Endodermal cell (in vitro differentiated cells): Measurements from ENCODE around the gene IST1. TPM values are rescaled to one million over a fixed set of nuclear protein-coding genes. Genes with fewer than 3 reads are reported as not detected.

Source experiments
- DNase-seq: peaks from one replicate; pipeline ENCODE4 v3.0.0-alpha.2; 2017
- H3K27ac ChIP-seq: 2 replicates; pipeline ENCODE4 v1.5.1; 2013; ENCODE audit warnings: mild to moderate bottlenecking, low read depth, low read length, moderate library complexity
- H3K27me3 ChIP-seq: 2 replicates; pipeline ENCODE4 v1.6.1; 2013; ENCODE audit warnings: mild to moderate bottlenecking, low read length, moderate library complexity; ENCODE audit not compliant: insufficient read depth, control insufficient read depth, poor library complexity, severe bottlenecking
- H3K36me3 ChIP-seq: 2 replicates; pipeline ENCODE4 v1.7.0; 2013; ENCODE audit warnings: mild to moderate bottlenecking, low read length, moderate library complexity; ENCODE audit not compliant: control insufficient read depth, insufficient read depth
- H3K4me1 ChIP-seq: one replicate; pipeline ENCODE4 v1.7.0; 2013; ENCODE audit warnings: low read length; ENCODE audit not compliant: control insufficient read depth, insufficient read depth
- H3K4me3 ChIP-seq: 2 replicates; pipeline ENCODE4 v1.5.1; 2013; ENCODE audit warnings: mild to moderate bottlenecking, low read length, moderate library complexity
- H3K9ac ChIP-seq: 2 replicates; pipeline ENCODE4 v1.6.1; 2013; ENCODE audit warnings: mild to moderate bottlenecking, low read length, moderate library complexity; ENCODE audit not compliant: poor library complexity, severe bottlenecking; ENCODE audit errors: extremely low read depth
- H3K9me3 ChIP-seq: 2 replicates; pipeline ENCODE4 v1.6.1; 2013; ENCODE audit warnings: mild to moderate bottlenecking, low read length, moderate library complexity; ENCODE audit not compliant: control insufficient read depth
- H3K27ac Mint-ChIP-seq: 2 replicates; pipeline ENCODE4 v1.8.0; 2020; ENCODE audit warnings: mixed read lengths
- H3K27me3 Mint-ChIP-seq: 2 replicates; pipeline ENCODE4 v1.8.0; 2021; ENCODE audit warnings: mild to moderate bottlenecking, mixed read lengths; ENCODE audit not compliant: insufficient read depth
- H3K36me3 Mint-ChIP-seq: 2 replicates; pipeline ENCODE4 v1.8.0; 2020; ENCODE audit warnings: low read depth, mixed read lengths
- H3K4me1 Mint-ChIP-seq: 2 replicates; pipeline ENCODE4 v1.8.0; 2020; ENCODE audit warnings: mixed read lengths
- H3K4me3 Mint-ChIP-seq: 2 replicates; pipeline ENCODE4 v1.8.0; 2020; ENCODE audit warnings: mild to moderate bottlenecking, moderate library complexity, mixed read lengths
- H3K9me3 Mint-ChIP-seq: 2 replicates; pipeline ENCODE4 v1.8.0; 2020; ENCODE audit warnings: mild to moderate bottlenecking, mixed read lengths
- WGBS, 2 experiments: methylation state at CpG; one replicate each; pipeline versions ENCODE4 v1.1.5 to v1.1.7; 2013; ENCODE audit warnings: missing lambda C conversion rate in 2 of 2, mixed read lengths in 1 of 2; ENCODE audit not compliant: insufficient coverage in 1 of 2, insufficient read length in 1 of 2; 5-methylcytosine and 5-hydroxymethylcytosine counted together
- total RNA-seq, 2 donors: library from RNA; stranded (reverse); fragmentation: NEBNext Ultra II Directional in 1 of 2; extraction: Animal tissue kit (Norgen Biotek cat#: 25700) in 1 of 2; gene quantifications; 2 replicates in 1 of 2; 3 replicates in 1 of 2; pipeline ENCODE4 v1.2.1, GENCODE V29; 2021
- TF ChIP-seq, protein P1 (sequence below): fragments of 200-600 bp; sonication (generic); conservative IDR thresholded peaks from 2 replicates; pipeline ENCODE4 v1.5.0; 2021; ENCODE audit warnings: antibody characterized with exemption, mild to moderate bottlenecking

Gene IST1
- total RNA-seq, 2 donors from 2014 or later: 259 to 319 TPM

DNA sequence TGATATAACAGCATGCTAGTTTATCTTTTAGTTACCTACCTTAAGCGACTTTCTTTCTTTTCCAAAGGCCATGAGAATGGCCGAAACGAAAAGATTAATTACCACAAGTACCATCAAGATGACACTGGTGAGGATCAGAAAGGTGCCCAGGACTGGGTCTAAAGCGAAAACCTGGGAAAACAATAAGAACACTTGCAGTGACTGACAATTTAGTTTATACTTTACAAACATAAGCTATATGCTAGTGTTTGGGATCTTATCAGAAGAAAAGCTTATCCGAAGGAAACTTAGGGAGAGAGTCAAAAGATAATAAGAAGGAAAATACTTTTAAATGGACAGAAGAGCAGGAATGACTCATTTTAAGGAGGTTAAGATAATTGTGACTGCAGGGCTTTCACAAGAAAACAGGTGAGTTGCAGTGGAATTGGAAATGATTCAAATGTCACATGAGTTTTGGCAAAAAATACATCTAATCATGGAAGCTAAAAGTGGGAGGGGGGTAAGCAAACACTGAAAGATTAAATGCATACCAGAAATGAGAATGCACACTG is 34.8 kb downstream of the IST1 start:
- Histone ChIP-seq H3K9ac (no peak overlapping the region), H3K4me1 (peaks cover 5% of the 10 kb centered on the region), H3K4me3 (no peak overlapping the region), H3K27me3 (no peaks in the 10 kb centered on the region), H3K36me3 (peaks cover 95% of the 10 kb centered on the region), H3K9me3 (no peaks in the 10 kb centered on the region), H3K27ac (no peak overlapping the region)
- DNase-seq: no peak
- WGBS, 2 experiments: 96 to 100% methylated on average over 3 to 5 of the region's 5 CpGs
- Mint-ChIP-seq H3K9me3 (no peaks in the 10 kb centered on the region), H3K4me3 (no peak overlapping the region), H3K36me3 (peaks cover 68% of the 10 kb centered on the region), H3K27ac (no peak overlapping the region), H3K4me1 (peaks cover 5% of the 10 kb centered on the region), H3K27me3 (no peaks in the 10 kb centered on the region)
- TF ChIP-seq, protein P1, sequence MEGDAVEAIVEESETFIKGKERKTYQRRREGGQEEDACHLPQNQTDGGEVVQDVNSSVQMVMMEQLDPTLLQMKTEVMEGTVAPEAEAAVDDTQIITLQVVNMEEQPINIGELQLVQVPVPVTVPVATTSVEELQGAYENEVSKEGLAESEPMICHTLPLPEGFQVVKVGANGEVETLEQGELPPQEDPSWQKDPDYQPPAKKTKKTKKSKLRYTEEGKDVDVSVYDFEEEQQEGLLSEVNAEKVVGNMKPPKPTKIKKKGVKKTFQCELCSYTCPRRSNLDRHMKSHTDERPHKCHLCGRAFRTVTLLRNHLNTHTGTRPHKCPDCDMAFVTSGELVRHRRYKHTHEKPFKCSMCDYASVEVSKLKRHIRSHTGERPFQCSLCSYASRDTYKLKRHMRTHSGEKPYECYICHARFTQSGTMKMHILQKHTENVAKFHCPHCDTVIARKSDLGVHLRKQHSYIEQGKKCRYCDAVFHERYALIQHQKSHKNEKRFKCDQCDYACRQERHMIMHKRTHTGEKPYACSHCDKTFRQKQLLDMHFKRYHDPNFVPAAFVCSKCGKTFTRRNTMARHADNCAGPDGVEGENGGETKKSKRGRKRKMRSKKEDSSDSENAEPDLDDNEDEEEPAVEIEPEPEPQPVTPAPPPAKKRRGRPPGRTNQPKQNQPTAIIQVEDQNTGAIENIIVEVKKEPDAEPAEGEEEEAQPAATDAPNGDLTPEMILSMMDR: no peak

DNA sequence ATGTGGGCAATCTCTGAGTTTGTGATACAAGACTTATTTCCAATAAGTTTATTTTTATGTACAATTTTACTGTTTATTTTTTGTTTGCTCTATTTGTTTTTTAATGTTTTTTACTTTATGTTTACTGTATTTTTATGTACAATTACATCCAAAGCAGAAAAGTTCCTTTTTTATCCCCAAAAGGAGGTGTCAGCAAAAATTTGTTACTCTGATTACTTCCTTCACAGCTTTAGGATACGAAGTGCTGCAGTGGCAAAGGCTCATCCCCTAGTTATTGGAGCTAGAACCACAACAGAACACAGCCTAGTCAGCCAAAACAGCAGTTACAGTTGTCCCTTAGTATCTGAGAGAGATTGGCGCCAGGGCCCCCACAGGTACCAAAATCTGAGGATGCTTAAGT is 35.7 kb downstream of the IST1 start:
- no peak for DNase-seq
- peaks cover 5% of the 10 kb centered on the region for H3K4me1 ChIP-seq
- Mint-ChIP-seq H3K4me1 (peaks cover 5% of the 10 kb centered on the region), H3K36me3 (peaks cover 65% of the 10 kb centered on the region), H3K27me3 (no peaks in the 10 kb centered on the region), H3K9me3 (no peaks in the 10 kb centered on the region), H3K4me3 (no peak overlapping the region), H3K27ac (no peak overlapping the region)
- peaks cover 90% of the 10 kb centered on the region for H3K36me3 ChIP-seq
- no peaks in the 10 kb centered on the region for H3K27me3 ChIP-seq
- H3K9ac ChIP-seq: no peak overlapping the region
- H3K27ac ChIP-seq: no peak overlapping the region
- 80 to 95% methylated on average over 1 to 2 of the region's 2 CpGs for WGBS, 2 experiments
- H3K4me3 ChIP-seq: no peak overlapping the region
- H3K9me3 ChIP-seq: no peaks in the 10 kb centered on the region
- TF ChIP-seq, protein P1: no peak

DNA sequence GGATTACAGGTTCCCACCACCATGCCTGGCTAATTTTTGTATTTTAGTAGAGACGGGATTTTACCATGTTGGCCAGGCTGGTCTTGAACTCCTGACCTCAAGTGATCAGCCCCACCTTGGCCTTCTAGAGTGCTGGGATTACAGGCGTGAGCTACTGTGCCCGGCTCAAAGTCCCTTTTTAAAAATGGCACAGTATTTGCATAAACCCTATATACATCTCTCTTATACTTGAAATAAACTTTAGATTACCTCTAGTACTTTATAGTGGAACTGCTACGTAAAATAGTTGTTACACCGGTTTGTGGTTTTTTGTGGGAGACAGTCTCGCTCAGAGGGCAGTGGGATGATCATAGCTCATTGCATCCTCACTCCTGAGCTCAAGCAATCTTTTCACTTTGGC is 36.3 kb downstream of the IST1 start:
- H3K4me1 Mint-ChIP-seq: peaks cover 2% of the 10 kb centered on the region
- no peak overlapping the region for H3K27ac Mint-ChIP-seq
- TF ChIP-seq, protein P1: no peak
- no peaks in the 10 kb centered on the region for H3K27me3 ChIP-seq
- no peak overlapping the region for H3K4me3 ChIP-seq
- H3K4me3 Mint-ChIP-seq: no peak overlapping the region
- H3K27ac ChIP-seq: no peak overlapping the region
- no peak overlapping the region for H3K9ac ChIP-seq
- H3K9me3 Mint-ChIP-seq: no peaks in the 10 kb centered on the region
- no peak for DNase-seq
- peaks cover 84% of the 10 kb centered on the region for H3K36me3 ChIP-seq
- H3K27me3 Mint-ChIP-seq: no peaks in the 10 kb centered on the region
- H3K9me3 ChIP-seq: no peaks in the 10 kb centered on the region
- WGBS, 2 experiments: 97 to 98% methylated on average over 6 of the region's 6 CpGs
- H3K36me3 Mint-ChIP-seq: peaks cover 62% of the 10 kb centered on the region
- H3K4me1 ChIP-seq: peaks cover 5% of the 10 kb centered on the region
